Measurements from ENCODE around the gene SMIM36. TPM values are rescaled to one million over a fixed set of nuclear protein-coding genes. Genes with fewer than 3 reads are reported as not detected.

Gene SMIM36
- total and polyA plus RNA-seq, 2 experiments from 2014 or later: not detected

GRCh38 chr17:55463600-55463999 lies 47.7 kb downstream of the SMIM36 start:
- H3K4me3 ChIP-seq: no peak overlapping the region
- H3K27me3 ChIP-seq: no peaks in the 10 kb centered on the region
- H2AFZ ChIP-seq: no peak overlapping the region
- no peak for DNase-seq (ENCODE audit: low spot score)
- TF ChIP-seq EZH2 (IDR thresholded peaks at IDR 0.05; ENCODE audit: borderline replicate concordance) (no peak), EZH2phosphoT487 (IDR thresholded peaks at IDR 0.05; ENCODE audit: low read depth, severe bottlenecking, unreplicated experiment) (no peak)
- TF ChIP-seq, protein P1, sequence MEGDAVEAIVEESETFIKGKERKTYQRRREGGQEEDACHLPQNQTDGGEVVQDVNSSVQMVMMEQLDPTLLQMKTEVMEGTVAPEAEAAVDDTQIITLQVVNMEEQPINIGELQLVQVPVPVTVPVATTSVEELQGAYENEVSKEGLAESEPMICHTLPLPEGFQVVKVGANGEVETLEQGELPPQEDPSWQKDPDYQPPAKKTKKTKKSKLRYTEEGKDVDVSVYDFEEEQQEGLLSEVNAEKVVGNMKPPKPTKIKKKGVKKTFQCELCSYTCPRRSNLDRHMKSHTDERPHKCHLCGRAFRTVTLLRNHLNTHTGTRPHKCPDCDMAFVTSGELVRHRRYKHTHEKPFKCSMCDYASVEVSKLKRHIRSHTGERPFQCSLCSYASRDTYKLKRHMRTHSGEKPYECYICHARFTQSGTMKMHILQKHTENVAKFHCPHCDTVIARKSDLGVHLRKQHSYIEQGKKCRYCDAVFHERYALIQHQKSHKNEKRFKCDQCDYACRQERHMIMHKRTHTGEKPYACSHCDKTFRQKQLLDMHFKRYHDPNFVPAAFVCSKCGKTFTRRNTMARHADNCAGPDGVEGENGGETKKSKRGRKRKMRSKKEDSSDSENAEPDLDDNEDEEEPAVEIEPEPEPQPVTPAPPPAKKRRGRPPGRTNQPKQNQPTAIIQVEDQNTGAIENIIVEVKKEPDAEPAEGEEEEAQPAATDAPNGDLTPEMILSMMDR (IDR thresholded peaks at IDR 0.05; ENCODE audit: poor library complexity): no peak
- no peaks in the 10 kb centered on the region for H3K9me2 ChIP-seq (replicated peaks; ENCODE audit: insufficient read depth)
- H4K20me1 ChIP-seq (ENCODE audit: insufficient read depth, poor library complexity, severe bottlenecking): no peaks in the 10 kb centered on the region
- peaks cover 5% of the 10 kb centered on the region for H3K4me1 ChIP-seq (ENCODE audit: insufficient read depth)
- no peaks in the 10 kb centered on the region for H3K36me3 ChIP-seq (replicated peaks; ENCODE audit: insufficient read depth, low read depth)
- H3K27ac ChIP-seq: no peak overlapping the region
- H3K9me3 ChIP-seq (ENCODE audit: low read depth): no peaks in the 10 kb centered on the region
- no peak overlapping the region for H3K4me2 ChIP-seq
- WGBS (ENCODE audit: low lambda C conversion rate, missing lambda C conversion rate): 79% methylated on average over 2 of the region's 2 CpGs
- no peaks in the 10 kb centered on the region for H3K79me2 ChIP-seq

GRCh38 chr17:55462711-55463110 lies 48.5 kb downstream of the SMIM36 start:
- Histone ChIP-seq H3K4me2 (no peak overlapping the region), H3K79me2 (no peaks in the 10 kb centered on the region), H3K27me3 (no peaks in the 10 kb centered on the region), H3K9me2 (replicated peaks; ENCODE audit: insufficient read depth) (no peaks in the 10 kb centered on the region), H3K27ac (no peak overlapping the region), H3K36me3 (replicated peaks; ENCODE audit: insufficient read depth, low read depth) (no peaks in the 10 kb centered on the region), H3K9me3 (ENCODE audit: low read depth) (no peaks in the 10 kb centered on the region), H2AFZ (no peak overlapping the region), H3K4me3 (no peak overlapping the region), H3K4me1 (ENCODE audit: insufficient read depth) (peaks cover 5% of the 10 kb centered on the region), H4K20me1 (ENCODE audit: insufficient read depth, poor library complexity, severe bottlenecking) (no peaks in the 10 kb centered on the region)
- no peak for DNase-seq (ENCODE audit: low spot score)
- TF ChIP-seq EZH2 (IDR thresholded peaks at IDR 0.05; ENCODE audit: borderline replicate concordance) (no peak), EZH2phosphoT487 (IDR thresholded peaks at IDR 0.05; ENCODE audit: low read depth, severe bottlenecking, unreplicated experiment) (no peak)
- TF ChIP-seq, protein P1 (IDR thresholded peaks at IDR 0.05; ENCODE audit: poor library complexity): no peak

- WGBS (ENCODE audit: low lambda C conversion rate, missing lambda C conversion rate): 97% methylated on average over 1 of the region's 1 CpG
- no peak for TF ChIP-seq EZH2phosphoT487 (IDR thresholded peaks at IDR 0.05; ENCODE audit: low read depth, severe bottlenecking, unreplicated experiment)
- TF ChIP-seq, protein P1 (IDR thresholded peaks at IDR 0.05; ENCODE audit: poor library complexity): no peak
- no peak for TF ChIP-seq EZH2 (IDR thresholded peaks at IDR 0.05; ENCODE audit: borderline replicate concordance)
Observed at GRCh38 chr17:55462234-55462633, 49.0 kb downstream of the SMIM36 start.

DNA sequence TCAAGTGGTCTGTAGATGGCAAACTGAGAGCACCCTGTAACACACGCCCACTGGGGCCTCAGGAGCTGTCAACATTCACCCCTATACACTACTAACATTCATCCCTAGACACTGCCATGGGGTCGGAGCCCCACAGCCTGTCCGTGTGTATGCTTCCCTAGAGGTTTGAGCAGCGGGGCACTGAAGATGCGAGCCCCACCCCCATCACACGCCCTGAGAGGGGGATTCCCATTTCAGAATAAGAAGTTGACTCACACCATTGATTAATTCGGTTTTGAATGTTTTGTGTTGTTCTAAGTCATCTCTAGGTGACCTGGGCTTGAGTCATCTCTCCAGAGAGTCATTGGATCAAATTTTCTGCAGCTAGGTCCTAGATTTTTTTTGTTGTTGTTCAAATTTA lies 52.3 kb downstream of the SMIM36 start:
- H3K27ac ChIP-seq: no peak overlapping the region
- no peak overlapping the region for H2AFZ ChIP-seq
- H3K4me3 ChIP-seq: no peak overlapping the region
- WGBS (ENCODE audit: low lambda C conversion rate, missing lambda C conversion rate): 92% methylated on average over 7 of the region's 7 CpGs
- no peaks in the 10 kb centered on the region for H3K36me3 ChIP-seq (replicated peaks; ENCODE audit: insufficient read depth, low read depth)
- peaks cover 16% of the 10 kb centered on the region for H3K4me1 ChIP-seq (ENCODE audit: insufficient read depth)
- TF ChIP-seq, protein P1 (IDR thresholded peaks at IDR 0.05; ENCODE audit: poor library complexity): no peak
- TF ChIP-seq EZH2 (IDR thresholded peaks at IDR 0.05; ENCODE audit: borderline replicate concordance): no peak
- TF ChIP-seq EZH2phosphoT487 (IDR thresholded peaks at IDR 0.05; ENCODE audit: low read depth, severe bottlenecking, unreplicated experiment): no peak
- H3K27me3 ChIP-seq: no peaks in the 10 kb centered on the region
- no peaks in the 10 kb centered on the region for H3K79me2 ChIP-seq
- no peak for DNase-seq (ENCODE audit: low spot score)
- H3K9me3 ChIP-seq (ENCODE audit: low read depth): no peaks in the 10 kb centered on the region
- H3K4me2 ChIP-seq: no peak overlapping the region
- no peaks in the 10 kb centered on the region for H3K9me2 ChIP-seq (replicated peaks; ENCODE audit: insufficient read depth)
- no peaks in the 10 kb centered on the region for H4K20me1 ChIP-seq (ENCODE audit: insufficient read depth, poor library complexity, severe bottlenecking)

More at GRCh38 chr17:55462234-55462633, 49.0 kb downstream of the SMIM36 start:
- H3K9me3 ChIP-seq (ENCODE audit: low read depth): no peaks in the 10 kb centered on the region
- peaks cover 4% of the 10 kb centered on the region for H3K4me1 ChIP-seq (ENCODE audit: insufficient read depth)
- H3K36me3 ChIP-seq (replicated peaks; ENCODE audit: insufficient read depth, low read depth): no peaks in the 10 kb centered on the region
- H3K27ac ChIP-seq: no peak overlapping the region
- H3K27me3 ChIP-seq: no peaks in the 10 kb centered on the region
- H4K20me1 ChIP-seq (ENCODE audit: insufficient read depth, poor library complexity, severe bottlenecking): no peaks in the 10 kb centered on the region
- no peak for DNase-seq (ENCODE audit: low spot score)
- no peaks in the 10 kb centered on the region for H3K79me2 ChIP-seq
- no peak overlapping the region for H3K4me2 ChIP-seq
- H3K9me2 ChIP-seq (replicated peaks; ENCODE audit: insufficient read depth): no peaks in the 10 kb centered on the region
- H3K4me3 ChIP-seq: no peak overlapping the region
- no peak overlapping the region for H2AFZ ChIP-seq

Data from hepatocyte (in vitro differentiated cells).